KBM-7 (cell line): ENCODE results near the gene COL6A3.
"Not testable (repeated sequence)": the region's sequence is repeated elsewhere in the genome, so short reads cannot be mapped to it uniquely, and the experiment has no call there.

Experiments
- DNase-seq: peaks from one replicate; pipeline ENCODE4 v3.0.0-alpha.2; 2015
- in situ Hi-C: fragments of 300-500 bp; cut with MboI; formaldehyde crosslinking; loops from 2 replicates; pipeline ENCODE4 v1.14.3; 2020; ENCODE audit warnings: low sequenced_read_pairs, low pct_unique_long_range_greater_than_20kb, mixed read lengths

The COL6A3 gene

DNA sequence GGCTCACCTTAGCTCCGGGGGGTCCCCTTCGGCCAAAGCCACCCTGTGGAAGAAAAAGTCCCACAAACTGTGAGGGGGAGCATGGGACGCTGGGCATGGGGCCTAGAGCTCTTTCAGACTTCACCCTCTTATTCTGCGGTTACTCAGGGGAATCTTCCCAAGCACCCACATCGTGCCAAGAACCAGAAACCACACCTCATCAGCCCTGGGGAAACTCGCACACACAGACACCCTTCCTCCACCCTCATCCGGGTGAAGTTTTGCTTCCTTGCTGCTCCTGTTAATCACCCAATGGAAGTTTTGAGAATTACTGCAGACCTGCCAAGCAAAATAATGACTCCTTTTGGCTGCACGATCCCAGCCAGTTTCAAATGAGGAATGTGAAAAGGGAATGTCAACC, 59.1 kb downstream of the COL6A3 start:
- in situ Hi-C loops = no loop called here
- no peak for DNase-seq

- in situ Hi-C loops, DNase-seq: not testable (repeated sequence)
Observed at GRCh38 chr2:237354172-237354571, 59.8 kb downstream of the COL6A3 start.

- in situ Hi-C loops = no loop called here
Observed at GRCh38 chr2:237353215-237353614, 60.7 kb downstream of the COL6A3 start.

GRCh38 chr2:237352279-237352845, 61.6 kb downstream of the COL6A3 start:
- in situ Hi-C loops = no loop called here
- no peak for DNase-seq

More at GRCh38 chr2:237353215-237353614, 60.7 kb downstream of the COL6A3 start:
- DNase-seq = no peak

- DNase-seq = no peak
- in situ Hi-C loops = no loop called here
Observed at GRCh38 chr2:237351796-237352195, 62.2 kb downstream of the COL6A3 start.

- DNase-seq = no peak
- in situ Hi-C loops = no loop called here
Observed at GRCh38 chr2:237351046-237351445, 62.9 kb downstream of the COL6A3 start.

DNA sequence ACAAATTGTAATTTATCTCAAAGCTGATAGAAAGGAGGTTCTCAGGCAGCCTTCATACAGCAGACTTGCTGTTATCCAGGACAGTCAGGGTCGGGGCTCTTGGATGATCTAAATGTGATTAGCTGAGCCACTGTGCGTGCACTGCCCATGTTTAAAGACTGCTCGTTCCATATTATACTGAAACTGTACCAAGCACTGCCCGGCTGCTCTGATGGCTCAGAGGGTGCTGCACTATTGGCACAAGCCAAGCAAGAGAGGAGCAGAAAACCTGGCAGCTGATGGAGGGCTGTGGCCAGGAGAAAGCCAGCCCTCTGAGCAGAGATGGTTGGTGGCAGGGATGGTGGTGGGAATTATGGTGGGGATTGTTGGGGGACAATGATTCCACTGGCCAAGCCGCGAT, 63.4 kb downstream of the COL6A3 start:
- DNase-seq = no peak

DNA sequence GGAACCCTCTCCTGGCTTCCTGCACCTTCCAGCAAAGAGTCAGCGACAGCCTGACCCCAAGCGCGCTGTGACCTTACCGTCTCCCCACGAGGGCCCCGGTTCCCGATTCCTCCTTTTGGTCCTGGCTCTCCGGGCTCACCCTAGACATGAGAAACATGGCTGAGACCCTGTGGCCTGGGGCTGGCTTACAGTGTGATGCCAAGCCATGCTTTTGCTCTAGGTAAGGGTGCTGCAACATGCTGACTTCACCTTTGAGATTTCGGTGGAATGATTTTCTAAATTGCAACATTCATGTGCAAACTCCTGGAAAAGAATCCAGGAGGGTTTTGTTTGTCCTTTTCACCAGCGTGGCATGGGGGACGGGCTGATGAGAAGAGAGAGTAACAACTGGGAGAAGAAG, 63.9 kb downstream of the COL6A3 start:
- in situ Hi-C loops = no loop called here
- DNase-seq = no peak

More for the DNA sequence above, 63.4 kb downstream of the COL6A3 start:
- in situ Hi-C loops = no loop called here

- in situ Hi-C loops = no loop called here
- no peak for DNase-seq
Observed at GRCh38 chr2:237348281-237348865, 65.6 kb downstream of the COL6A3 start.

DNA sequence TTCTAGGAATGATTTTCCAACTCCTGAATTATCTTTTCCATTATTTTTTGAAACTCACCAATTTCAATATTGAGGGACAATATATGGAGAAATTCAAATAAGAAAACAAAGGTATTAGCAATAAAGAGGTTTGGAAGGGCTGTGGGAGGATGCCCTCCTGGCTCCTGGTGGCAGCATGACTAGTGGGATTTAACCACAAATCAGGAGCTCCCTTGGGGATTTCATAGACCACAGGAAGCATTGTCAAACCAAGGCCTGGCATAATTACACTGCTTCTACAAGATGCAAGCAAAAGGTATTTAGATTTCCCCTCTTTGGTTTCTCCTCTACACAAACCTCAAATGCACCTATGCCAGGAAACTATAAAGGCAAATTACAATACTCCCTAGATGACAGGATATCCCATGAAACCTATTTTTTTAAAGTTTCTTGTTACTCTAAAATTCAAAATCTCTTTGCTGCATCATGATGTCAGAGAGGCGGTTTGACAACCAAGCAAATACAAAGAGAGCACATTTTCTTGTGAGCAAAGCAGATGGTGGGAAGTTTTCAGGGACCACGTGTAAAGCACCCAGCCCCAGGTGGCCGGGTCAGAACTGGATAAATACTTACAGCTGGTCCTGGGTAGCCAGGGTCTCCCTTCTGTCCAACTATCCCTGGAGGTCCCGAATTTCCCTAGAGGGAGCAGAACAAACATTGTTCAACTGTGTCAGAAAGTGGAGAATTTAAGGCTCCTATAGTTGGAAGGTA, 67.9 kb downstream of the COL6A3 start:
- DNase-seq = no peak
- in situ Hi-C loops = no loop called here

- in situ Hi-C loops = no loop called here
- DNase-seq = no peak
Observed at GRCh38 chr2:237345411-237345810, 68.6 kb downstream of the COL6A3 start.

- DNase-seq = no peak
- in situ Hi-C loops = no loop called here
Observed at GRCh38 chr2:237344942-237345341, 69.0 kb downstream of the COL6A3 start.

GRCh38 chr2:237343993-237344392, 70.0 kb downstream of the COL6A3 start:
- DNase-seq = no peak
- in situ Hi-C loops = no loop called here

- no peak for DNase-seq
- in situ Hi-C loops = no loop called here
Observed at GRCh38 chr2:237341872-237342271, 72.1 kb downstream of the COL6A3 start.

DNA sequence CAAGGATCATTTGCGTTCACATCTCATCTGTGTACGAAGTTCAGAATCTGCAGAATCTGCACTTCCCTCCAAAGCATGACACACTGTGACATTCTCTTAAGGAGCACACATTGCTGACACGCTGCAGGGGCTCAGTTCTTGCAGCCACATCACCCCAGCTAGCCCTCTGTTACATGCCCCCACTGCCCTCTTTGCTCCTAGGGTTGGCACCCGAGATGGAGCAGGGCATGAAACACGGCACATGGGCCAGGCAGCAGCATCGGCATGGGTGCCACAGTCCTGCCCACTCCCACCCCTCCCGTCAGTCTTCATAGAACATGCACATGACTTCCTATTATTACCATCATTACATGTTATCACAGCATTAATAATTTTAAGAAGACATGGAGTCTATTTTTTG, 76.4 kb downstream of the COL6A3 start:
- no peak for DNase-seq
- in situ Hi-C loops = no loop called here

GRCh38 chr2:237336131-237336530, 77.8 kb downstream of the COL6A3 start:
- DNase-seq = no peak
- in situ Hi-C loops = no loop called here

- DNase-seq = no peak
- in situ Hi-C loops = no loop called here
Observed at GRCh38 chr2:237333748-237334147, 80.2 kb downstream of the COL6A3 start.

DNA sequence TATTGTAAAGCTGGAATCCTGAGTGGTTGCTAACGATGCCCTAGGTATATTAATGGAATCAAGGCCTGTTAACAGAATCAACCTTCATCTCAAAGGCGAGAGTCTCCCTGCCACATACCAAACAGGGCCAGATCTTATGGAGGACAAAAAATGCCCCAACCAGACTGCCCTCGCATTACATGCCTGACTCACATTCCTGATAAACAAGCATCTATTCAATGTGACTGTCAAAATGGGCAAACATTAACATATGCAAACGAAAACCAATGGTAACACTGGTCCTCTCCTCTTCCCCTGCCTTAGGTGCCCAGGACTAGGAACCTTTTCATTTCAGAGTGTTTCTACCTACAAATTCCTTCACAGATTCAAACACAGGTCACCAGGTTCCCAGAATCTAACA, 83.4 kb downstream of the COL6A3 start:
- no peak for DNase-seq
- in situ Hi-C loops = no loop called here

DNA sequence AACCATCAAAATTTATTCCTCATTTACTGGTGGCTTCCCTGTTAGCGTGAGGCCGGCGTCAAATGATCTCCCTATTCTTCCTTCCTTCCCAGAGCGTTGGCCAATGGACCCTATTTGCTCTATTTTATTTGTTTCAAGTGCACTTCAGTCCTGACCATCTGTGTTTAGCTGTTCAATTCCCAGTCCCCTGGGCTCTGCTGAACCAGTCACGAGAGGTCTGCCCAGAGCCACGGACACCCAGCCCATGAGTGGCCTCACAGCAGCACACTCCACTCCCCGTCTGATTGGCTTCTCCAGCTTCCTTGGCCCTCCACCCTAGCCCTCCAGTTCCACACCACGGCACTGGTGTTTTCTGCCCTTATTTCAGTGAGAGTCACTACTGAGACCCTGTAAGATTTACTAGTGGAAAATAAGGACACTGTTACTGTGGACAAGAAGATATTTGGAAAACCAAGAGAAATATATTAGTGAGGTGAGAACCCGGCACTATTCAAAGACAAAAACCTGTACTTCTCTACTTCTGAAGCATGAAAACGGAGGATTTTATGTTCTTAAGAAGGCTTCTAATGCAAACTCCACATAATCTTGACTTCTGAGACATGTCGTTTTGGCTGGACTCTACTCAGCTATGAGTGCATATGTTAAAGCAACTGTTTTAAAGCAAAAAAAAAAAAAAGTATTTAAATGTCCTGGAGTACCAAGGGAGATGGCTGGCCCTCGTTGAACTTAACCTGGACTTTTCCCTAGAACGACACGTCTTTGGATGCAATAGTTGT, 86.6 kb downstream of the COL6A3 start:
- no peak for DNase-seq
- in situ Hi-C loops = no loop called here
